Ectodermal cell (in vitro differentiated cells): ENCODE results near the gene TSGA10IP.
A peak's percentile ranks its signal among the peaks of the same experiment; 100 is the strongest.

Experiments
- H3K27ac ChIP-seq: 2 replicates; pipeline ENCODE4 v1.7.0; 2013; ENCODE audit warnings: mild to moderate bottlenecking, low read depth, low read length; ENCODE audit not compliant: insufficient read depth, poor library complexity, severe bottlenecking
- H3K27me3 ChIP-seq: 2 replicates; pipeline ENCODE4 v1.7.0; 2013; ENCODE audit warnings: mild to moderate bottlenecking, low read length; ENCODE audit not compliant: insufficient read depth, control insufficient read depth, poor library complexity, severe bottlenecking
- H3K36me3 ChIP-seq: one replicate; pipeline ENCODE4 v1.7.0; 2013; ENCODE audit warnings: low read length; ENCODE audit not compliant: control insufficient read depth, insufficient read depth
- H3K4me1 ChIP-seq: one replicate; pipeline ENCODE4 v1.7.0; 2013; ENCODE audit warnings: low read length; ENCODE audit not compliant: control insufficient read depth, insufficient read depth
- H3K4me3 ChIP-seq: 2 replicates; pipeline ENCODE4 v1.7.0; 2013; ENCODE audit warnings: low read depth, low read length, control low read depth; ENCODE audit not compliant: insufficient read depth
- H3K9me3 ChIP-seq: 2 replicates; pipeline ENCODE4 v1.7.0; 2013; ENCODE audit warnings: mild to moderate bottlenecking, low read length, moderate library complexity; ENCODE audit not compliant: control insufficient read depth
- WGBS, 2 experiments: methylation state at CpG; one replicate each; pipeline ENCODE4 v1.1.7; 2013; ENCODE audit warnings: missing lambda C conversion rate in 2 of 2; 5-methylcytosine and 5-hydroxymethylcytosine counted together

Gene TSGA10IP

DNA sequence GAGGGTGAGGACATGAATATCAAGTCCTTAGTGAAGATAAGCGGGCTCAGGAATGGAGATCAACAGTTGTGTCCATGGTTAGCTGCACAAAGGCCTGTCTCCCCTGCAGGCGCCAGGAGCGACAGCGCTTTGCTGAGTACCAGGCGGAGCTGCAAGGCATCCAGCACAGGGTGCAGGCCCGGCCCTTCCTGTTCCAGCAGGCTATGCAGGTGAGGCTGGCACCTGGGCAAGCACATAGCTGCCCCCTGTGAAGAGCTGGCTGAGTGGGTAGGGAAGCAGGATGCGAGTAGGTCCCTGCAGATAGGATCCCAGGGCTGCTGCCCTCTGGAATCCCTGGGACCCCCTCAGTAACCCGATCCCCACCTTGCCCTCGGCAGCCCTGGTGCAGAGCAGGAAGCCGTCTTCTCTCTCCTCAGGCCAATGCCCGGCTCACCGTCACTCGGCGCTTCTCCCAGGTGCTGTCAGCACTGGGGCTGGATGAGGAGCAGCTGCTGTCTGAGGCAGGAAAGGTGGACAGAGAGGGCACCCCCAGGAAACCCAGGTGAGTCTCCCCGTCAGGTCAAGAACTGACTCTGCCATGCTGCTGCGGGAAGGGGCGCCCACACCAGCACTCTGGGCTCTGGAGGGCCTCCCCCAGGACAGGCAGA is 13.6 kb downstream of the TSGA10IP start:
- H3K27me3 ChIP-seq: no peaks in the 10 kb centered on the region
- H3K36me3 ChIP-seq: no peaks in the 10 kb centered on the region
- H3K9me3 ChIP-seq: no peaks in the 10 kb centered on the region
- H3K27ac ChIP-seq: no peak overlapping the region
- WGBS, 2 experiments: 85 to 87% methylated on average over 17 of the region's 17 CpGs
- peaks cover 9% of the 10 kb centered on the region for H3K4me1 ChIP-seq
- no peak overlapping the region for H3K4me3 ChIP-seq

DNA sequence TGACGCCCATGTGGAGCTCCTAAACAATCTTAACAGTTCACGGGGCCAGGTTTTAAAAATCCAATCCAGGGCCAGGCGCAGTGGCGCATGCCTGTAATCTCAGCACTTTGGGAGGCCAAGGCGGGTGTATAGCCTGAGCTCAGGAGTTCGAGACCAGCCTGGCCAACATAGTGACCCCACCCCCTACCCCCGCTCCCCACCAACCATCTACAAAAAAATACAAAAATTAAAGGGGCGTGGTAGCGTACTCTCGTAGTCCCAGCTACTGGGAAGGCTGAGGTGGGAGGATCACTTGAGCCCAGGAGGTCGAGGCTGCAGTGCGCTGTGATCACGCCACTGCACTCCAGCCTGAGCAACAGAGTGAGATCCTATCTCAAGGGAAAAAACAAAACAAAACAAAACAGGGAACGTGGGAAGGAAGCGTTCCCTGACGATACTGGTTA is 15.6 kb downstream of the TSGA10IP start:
- H3K9me3 ChIP-seq: no peaks in the 10 kb centered on the region

DNA sequence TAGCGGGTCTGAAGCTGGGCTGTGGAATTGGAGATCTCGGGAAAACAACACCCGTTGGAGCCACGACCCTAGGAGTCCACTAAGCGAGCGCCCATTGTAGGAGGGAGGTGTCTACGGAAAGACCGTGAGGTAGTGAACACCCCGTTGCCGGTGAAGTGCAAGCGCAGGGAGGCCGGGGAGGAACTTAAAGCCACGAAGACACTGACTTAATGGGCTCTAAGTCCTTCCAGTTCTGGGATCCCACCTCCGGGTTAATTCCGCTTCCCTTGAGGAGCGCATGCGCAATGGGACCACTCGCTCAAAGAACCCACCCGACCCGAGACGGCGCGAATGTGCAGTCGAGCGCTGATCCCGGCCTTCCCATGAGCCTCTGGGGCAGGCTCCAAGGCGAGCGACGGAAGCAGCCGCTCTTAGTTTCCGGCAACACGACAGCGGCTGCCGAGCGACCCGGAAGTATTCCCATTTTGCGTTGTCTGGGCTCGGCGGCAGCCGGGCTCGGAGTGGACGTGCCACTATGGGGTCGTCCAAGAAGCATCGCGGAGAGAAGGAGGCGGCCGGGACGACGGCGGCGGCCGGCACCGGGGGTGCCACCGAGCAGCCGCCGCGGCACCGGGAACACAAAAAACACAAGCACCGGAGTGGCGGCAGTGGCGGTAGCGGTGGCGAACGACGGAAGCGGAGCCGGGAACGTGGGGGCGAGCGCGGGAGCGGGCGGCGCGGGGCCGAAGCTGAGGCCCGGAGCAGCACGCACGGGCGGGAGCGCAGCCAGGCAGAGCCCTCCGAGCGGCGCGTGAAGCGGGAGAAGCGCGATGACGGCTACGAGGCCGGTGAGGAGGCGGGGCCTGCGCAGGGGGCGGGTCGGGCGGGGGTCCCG is 16.2 kb downstream of the TSGA10IP start, which contains the start of gene SART1:
Gene SART1 (plus strand): TSS at position 468 of the 874 bp plus-strand sequence. CDS start 47 bp downstream, at position 515.
- 1% methylated on average over 97 of the region's 97 CpGs for WGBS, 2 experiments
- Histone ChIP-seq H3K9me3 (no peaks in the 10 kb centered on the region), H3K27me3 (no peaks in the 10 kb centered on the region), H3K36me3 (peaks cover 24% of the 10 kb centered on the region), H3K4me1 (peaks cover 9% of the 10 kb centered on the region), H3K27ac (peak within 1 kb of the TSS; percentile 82), H3K4me3 (peak within 1 kb of the TSS; percentile 92)

More for the DNA sequence above, 15.6 kb downstream of the TSGA10IP start:
- H3K27me3 ChIP-seq: no peaks in the 10 kb centered on the region
- peak overlapping the region; percentile 82 for H3K27ac ChIP-seq
- H3K36me3 ChIP-seq: peaks cover 18% of the 10 kb centered on the region
- 63 to 66% methylated on average over 16 of the region's 16 CpGs for WGBS, 2 experiments
- H3K4me1 ChIP-seq: peaks cover 9% of the 10 kb centered on the region
- H3K4me3 ChIP-seq: peak overlapping the region; percentile 92

DNA sequence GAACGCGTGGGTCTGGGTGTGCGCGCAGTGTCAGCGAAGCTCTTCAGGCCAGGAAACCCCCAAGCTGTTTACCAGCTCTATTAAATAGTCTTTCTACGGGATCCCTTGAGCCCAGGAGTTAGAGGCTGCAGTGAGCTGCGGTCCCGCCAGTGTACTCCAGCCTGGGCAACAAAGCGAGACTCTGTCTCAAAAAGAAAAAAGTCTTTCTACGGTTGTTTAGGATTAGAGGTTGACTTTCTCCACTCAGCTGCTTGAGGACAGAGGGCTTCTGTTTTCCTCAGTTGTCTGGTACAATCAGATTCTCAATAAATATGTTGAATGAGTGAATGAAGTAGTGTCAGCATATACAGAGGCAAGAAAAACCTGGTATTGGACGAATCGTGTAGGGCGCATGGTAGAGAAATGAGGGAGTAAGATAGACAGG is 16.9 kb downstream of the TSGA10IP start:
- Histone ChIP-seq H3K27me3 (no peaks in the 10 kb centered on the region), H3K27ac (no peak overlapping the region), H3K9me3 (no peaks in the 10 kb centered on the region), H3K4me1 (peaks cover 9% of the 10 kb centered on the region), H3K36me3 (peaks cover 31% of the 10 kb centered on the region), H3K4me3 (peak overlapping the region; percentile 92)
- WGBS, 2 experiments: 11 to 12% methylated on average over 13 of the region's 13 CpGs

DNA sequence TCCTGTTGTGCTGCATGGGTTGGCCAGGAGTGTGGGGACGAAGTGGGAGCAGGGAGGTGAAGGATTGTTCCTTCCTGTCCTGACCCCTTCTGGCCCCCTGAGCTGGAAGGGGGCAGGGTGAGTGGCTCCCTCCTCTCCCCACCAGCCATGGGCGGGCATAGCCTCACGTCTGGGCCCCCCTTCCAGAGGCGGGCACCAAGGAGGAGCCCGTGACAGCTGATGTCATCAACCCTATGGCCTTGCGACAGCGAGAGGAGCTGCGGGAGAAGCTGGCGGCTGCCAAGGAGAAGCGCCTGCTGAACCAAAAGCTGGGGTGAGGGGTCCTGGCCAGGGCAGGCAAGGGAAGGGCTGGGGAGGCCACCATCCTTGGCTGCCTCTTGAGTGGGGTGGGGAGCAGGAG is 19.6 kb downstream of the TSGA10IP start:
- H3K4me3 ChIP-seq: no peak overlapping the region
- no peaks in the 10 kb centered on the region for H3K9me3 ChIP-seq
- H3K4me1 ChIP-seq: peaks cover 9% of the 10 kb centered on the region
- 90 to 91% methylated on average over 10 of the region's 10 CpGs for WGBS, 2 experiments
- no peak overlapping the region for H3K27ac ChIP-seq
- H3K27me3 ChIP-seq: no peaks in the 10 kb centered on the region
- peaks cover 46% of the 10 kb centered on the region for H3K36me3 ChIP-seq

DNA sequence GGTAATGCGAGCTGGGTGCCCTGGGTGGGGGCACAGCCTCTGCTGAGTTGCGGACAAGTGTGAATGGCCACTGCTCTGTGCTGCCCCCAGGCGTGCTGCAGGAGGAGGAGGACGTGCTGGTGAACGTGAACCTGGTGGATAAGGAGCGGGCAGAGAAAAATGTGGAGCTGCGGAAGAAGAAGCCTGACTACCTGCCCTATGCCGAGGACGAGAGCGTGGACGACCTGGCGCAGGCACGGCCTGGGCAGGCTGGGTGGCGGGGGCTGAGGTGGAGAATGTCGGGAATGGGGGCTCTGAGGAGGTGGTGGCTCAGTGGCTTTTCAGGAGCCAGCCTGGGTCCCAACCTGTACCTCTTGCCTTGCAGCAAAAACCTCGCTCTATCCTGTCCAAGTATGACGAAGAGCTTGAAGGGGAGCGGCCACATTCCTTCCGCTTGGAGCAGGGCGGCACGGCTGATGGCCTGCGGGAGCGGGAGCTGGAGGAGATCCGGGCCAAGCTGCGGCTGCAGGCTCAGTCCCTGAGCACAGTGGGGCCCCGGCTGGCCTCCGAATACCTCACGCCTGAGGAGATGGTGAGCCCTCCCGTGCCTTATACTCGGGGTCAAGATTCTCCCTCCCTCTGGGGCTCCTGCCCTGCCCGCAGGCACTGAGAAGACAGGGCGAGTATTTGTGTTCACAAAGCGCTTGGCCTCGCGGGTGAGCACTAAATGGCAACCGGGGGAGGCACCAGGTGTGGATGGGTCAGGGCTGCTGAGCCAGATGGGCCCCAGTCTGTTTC is 20.9 kb downstream of the TSGA10IP start:
- H3K27ac ChIP-seq: no peak overlapping the region
- H3K4me3 ChIP-seq: no peak overlapping the region
- no peaks in the 10 kb centered on the region for H3K9me3 ChIP-seq
- peaks cover 50% of the 10 kb centered on the region for H3K36me3 ChIP-seq
- 96 to 97% methylated on average over 36 of the region's 36 CpGs for WGBS, 2 experiments
- H3K4me1 ChIP-seq: peaks cover 9% of the 10 kb centered on the region
- H3K27me3 ChIP-seq: no peaks in the 10 kb centered on the region

DNA sequence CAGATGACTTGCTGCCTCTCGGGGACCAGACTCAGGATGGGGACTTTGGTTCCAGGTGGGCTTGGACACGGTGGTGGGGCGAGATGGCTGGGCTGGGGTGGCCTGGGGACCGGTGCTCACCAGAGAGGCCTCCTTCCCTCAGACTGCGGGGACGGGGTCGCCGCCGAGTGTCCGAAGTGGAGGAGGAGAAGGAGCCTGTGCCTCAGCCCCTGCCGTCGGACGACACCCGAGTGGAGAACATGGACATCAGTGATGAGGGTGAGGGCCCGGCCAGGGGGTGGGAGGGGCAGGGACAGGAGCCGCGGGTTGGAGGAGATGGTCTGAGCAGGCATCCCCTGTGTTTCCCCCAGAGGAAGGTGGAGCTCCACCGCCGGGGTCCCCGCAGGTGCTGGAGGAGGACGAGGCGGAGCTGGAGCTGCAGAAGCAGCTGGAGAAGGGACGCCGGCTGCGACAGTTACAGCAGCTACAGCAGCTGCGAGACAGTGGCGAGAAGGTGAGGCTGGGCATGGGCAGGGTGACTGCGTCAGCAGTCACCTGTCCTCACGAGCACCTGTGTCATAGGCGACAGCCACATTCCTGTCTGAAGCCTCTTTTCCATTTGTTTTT is 22.2 kb downstream of the TSGA10IP start:
- peaks cover 7% of the 10 kb centered on the region for H3K4me1 ChIP-seq
- peaks cover 50% of the 10 kb centered on the region for H3K36me3 ChIP-seq
- WGBS, 2 experiments: 96 to 97% methylated on average over 30 of the region's 30 CpGs
- H3K27me3 ChIP-seq: no peaks in the 10 kb centered on the region
- no peak overlapping the region for H3K27ac ChIP-seq
- H3K4me3 ChIP-seq: no peak overlapping the region
- H3K9me3 ChIP-seq: no peaks in the 10 kb centered on the region

DNA sequence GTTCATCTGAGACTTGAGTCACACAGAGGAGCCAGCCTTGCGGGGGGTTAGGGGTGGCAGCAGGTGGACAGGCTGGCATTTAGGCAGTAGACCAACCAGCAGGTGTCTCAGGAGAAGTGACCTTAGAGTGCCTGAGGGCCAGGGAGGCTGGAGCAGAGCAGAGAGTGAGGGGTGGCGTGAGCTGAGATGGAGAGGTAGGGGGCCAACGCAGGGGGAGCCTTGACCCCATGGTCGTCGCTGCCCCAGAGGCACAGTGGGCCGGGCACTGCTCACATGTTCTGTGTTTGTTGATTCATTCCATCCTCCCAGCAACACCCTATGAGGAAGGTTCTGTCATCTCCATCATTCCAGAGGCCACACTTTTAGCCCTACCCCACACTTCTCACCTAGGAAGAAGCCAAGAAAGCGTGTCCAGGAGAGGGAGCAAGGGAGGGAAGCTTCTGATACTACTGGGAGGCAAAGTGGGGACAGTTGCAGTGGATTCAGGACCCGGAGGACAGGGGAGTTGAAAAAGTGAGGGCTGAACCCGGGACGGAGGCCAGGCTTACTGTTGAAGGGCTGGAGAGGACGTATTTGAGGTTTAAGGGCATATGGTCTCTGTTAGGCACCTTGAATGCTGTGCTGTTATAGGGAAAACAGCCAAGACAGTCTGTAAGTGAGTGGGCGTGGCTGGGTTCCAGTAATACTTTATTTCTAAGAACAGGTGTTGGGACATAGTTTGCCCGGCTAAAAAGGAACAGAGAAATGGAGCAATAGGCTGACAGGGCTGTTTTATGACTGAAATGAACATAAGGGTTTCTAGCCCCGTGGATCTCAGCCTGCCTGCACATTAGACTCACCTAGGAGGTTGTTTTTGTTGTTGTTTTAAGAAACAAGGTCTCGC is 23.6 kb downstream of the TSGA10IP start:
- Histone ChIP-seq H3K9me3 (no peaks in the 10 kb centered on the region), H3K27me3 (no peaks in the 10 kb centered on the region), H3K4me3 (no peak overlapping the region), H3K27ac (no peak overlapping the region), H3K36me3 (peaks cover 57% of the 10 kb centered on the region), H3K4me1 (no peaks in the 10 kb centered on the region)
- 95% methylated on average over 15 of the region's 15 CpGs for WGBS, 2 experiments

DNA sequence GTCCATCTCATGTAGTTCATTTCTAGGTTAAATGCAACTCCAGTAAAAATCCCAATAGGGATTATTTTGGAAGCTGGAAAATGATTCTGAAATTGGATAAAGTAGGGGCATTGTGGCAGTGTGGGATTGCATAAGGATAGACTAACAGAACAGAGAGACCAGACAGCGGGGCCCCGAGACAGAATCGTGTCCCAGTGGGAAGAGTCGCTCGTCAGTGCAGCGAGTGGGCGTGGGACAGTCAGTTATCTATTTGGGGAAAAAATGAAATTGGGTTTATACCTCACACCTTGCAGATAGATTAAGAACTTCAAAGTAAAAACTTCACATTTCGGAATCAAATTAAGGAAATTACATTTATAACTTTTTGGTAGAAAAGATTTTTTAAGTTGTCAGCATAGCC is 26.8 kb downstream of the TSGA10IP start:
- Histone ChIP-seq H3K9me3 (no peaks in the 10 kb centered on the region), H3K27me3 (no peaks in the 10 kb centered on the region), H3K4me1 (no peaks in the 10 kb centered on the region), H3K4me3 (no peak overlapping the region), H3K27ac (no peak overlapping the region), H3K36me3 (peaks cover 31% of the 10 kb centered on the region)
- WGBS, 2 experiments: 95 to 96% methylated on average over 7 of the region's 8 CpGs
